GM12874 (cell line): ENCODE measurements around the gene CACNA2D1.

Experiments used
- CTCF ChIP-seq: IDR thresholded peaks from 2 replicates; pipeline ENCODE4 v1.5.1; 2011; ENCODE audit warnings: low read depth, mild to moderate bottlenecking, control low read depth, low read length, moderate library complexity; ENCODE audit not compliant: insufficient read depth

Gene CACNA2D1

GRCh38 chr7:82085116-82085515 lies 358.5 kb downstream of the CACNA2D1 start:
- no peak for TF ChIP-seq CTCF

- no peak for TF ChIP-seq CTCF
These were observed 361.8 kb downstream of the CACNA2D1 start for GRCh38 chr7:82081644-82082224.

- TF ChIP-seq CTCF: no peak
These were observed 363.2 kb downstream of the CACNA2D1 start for GRCh38 chr7:82080254-82080927.

- TF ChIP-seq CTCF: no peak
These were observed 364.1 kb downstream of the CACNA2D1 start for GRCh38 chr7:82079527-82079926.

GRCh38 chr7:82078807-82079206 lies 364.8 kb downstream of the CACNA2D1 start:
- TF ChIP-seq CTCF: no peak

- no peak for TF ChIP-seq CTCF
These were observed 372.1 kb downstream of the CACNA2D1 start for GRCh38 chr7:82071468-82071867.

GRCh38 chr7:82067628-82068264 lies 375.8 kb downstream of the CACNA2D1 start:
- no peak for TF ChIP-seq CTCF
